ENCODE measurements around the gene UCHL3.

DNA sequence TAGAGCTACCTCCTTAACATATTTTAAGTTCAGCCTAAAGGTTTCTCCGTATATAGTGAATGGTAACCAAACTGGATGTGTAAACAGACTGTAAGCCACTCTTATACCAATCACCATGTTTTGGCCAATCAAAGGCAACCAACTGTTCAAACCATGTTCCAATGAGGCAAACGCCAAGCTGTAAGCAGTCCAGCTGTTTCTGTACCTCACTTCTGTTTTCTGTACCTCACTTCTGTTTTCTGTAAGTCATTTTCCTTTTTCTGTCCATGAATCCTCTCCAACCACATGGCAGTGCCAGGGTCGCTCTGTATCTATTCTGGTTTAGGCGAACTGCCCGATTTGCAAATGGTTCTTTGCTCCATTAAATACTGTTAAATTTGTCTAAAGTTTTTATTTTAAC, 36.3 kb upstream of the UCHL3 start:
- TF ChIP-seq, protein P1, sequence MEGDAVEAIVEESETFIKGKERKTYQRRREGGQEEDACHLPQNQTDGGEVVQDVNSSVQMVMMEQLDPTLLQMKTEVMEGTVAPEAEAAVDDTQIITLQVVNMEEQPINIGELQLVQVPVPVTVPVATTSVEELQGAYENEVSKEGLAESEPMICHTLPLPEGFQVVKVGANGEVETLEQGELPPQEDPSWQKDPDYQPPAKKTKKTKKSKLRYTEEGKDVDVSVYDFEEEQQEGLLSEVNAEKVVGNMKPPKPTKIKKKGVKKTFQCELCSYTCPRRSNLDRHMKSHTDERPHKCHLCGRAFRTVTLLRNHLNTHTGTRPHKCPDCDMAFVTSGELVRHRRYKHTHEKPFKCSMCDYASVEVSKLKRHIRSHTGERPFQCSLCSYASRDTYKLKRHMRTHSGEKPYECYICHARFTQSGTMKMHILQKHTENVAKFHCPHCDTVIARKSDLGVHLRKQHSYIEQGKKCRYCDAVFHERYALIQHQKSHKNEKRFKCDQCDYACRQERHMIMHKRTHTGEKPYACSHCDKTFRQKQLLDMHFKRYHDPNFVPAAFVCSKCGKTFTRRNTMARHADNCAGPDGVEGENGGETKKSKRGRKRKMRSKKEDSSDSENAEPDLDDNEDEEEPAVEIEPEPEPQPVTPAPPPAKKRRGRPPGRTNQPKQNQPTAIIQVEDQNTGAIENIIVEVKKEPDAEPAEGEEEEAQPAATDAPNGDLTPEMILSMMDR (optimal IDR thresholded peaks at IDR 0.05 in 1 of 3, IDR thresholded peaks at IDR 0.05 in 1 of 3, conservative IDR thresholded peaks at IDR 0.05 in 1 of 3; ENCODE audit: extremely low read depth in 1 of 3, insufficient read depth in 2 of 3, low read length in 3 of 3), result no peak
- no peak for TF ChIP-seq EZH2 (IDR thresholded peaks at IDR 0.05; ENCODE audit: low read length)

All from keratinocyte (primary cell).